CD14-positive monocyte (primary cell): ENCODE measurements around the gene CMTM4. TPM values are rescaled to one million over a fixed set of nuclear protein-coding genes. Genes with fewer than 3 reads are reported as not detected.

Source experiments
- DNase-seq, 3 donors: peaks; one replicate each; pipeline ENCODE4 v3.0.0-alpha.2; 2011 to 2022
- H2AFZ ChIP-seq: 2 replicates; pipeline ENCODE4 v1.6.0; 2012; ENCODE audit warnings: mild to moderate bottlenecking, low read depth, low read length, inconsistent platforms; ENCODE audit not compliant: insufficient read depth, poor library complexity, severe bottlenecking
- H3K27ac ChIP-seq, 2 donors: 1 replicate in 1 of 2; 2 replicates in 1 of 2; pipeline ENCODE4 v1.5.1; 2012 to 2013; ENCODE audit warnings: low read length in 2 of 2, control low read depth in 1 of 2, inconsistent platforms in 1 of 2, low read depth in 1 of 2, mild to moderate bottlenecking in 1 of 2
- H3K27me3 ChIP-seq, 2 donors: one replicate each; pipeline versions ENCODE4 v1.6.0 to v1.6.1; 2011 to 2013; ENCODE audit warnings: low read length in 2 of 2; ENCODE audit not compliant: control insufficient read depth in 2 of 2, insufficient read depth in 2 of 2
- H3K36me3 ChIP-seq, 2 donors: replicated peaks in 1 of 2; 1 replicate in 1 of 2; 2 replicates in 1 of 2; pipeline versions ENCODE4 v1.5.1 to v1.6.1; 2012 to 2013; ENCODE audit warnings: low read length in 2 of 2, control low read depth in 1 of 2, inconsistent platforms in 1 of 2, mild to moderate bottlenecking in 1 of 2; ENCODE audit not compliant: insufficient read depth in 2 of 2, control insufficient read depth in 1 of 2
- H3K4me1 ChIP-seq, 2 donors: 1 replicate in 1 of 2; 2 replicates in 1 of 2; pipeline versions ENCODE4 v1.5.1 to v1.6.1; 2012 to 2013; ENCODE audit warnings: low read length in 2 of 2, control low read depth in 1 of 2, inconsistent platforms in 1 of 2, mild to moderate bottlenecking in 1 of 2, moderate library complexity in 1 of 2; ENCODE audit not compliant: insufficient read depth in 2 of 2, control insufficient read depth in 1 of 2
- H3K4me2 ChIP-seq: replicated peaks from 2 replicates; pipeline ENCODE3; 2012; ENCODE audit warnings: low read length, moderate library complexity, mild to moderate bottlenecking; ENCODE audit not compliant: poor library complexity, severe bottlenecking; ENCODE audit errors: extremely low read depth
- H3K4me3 ChIP-seq, 3 experiments: fragments of 200-600 bp in 1 of 3; sonication (generic) in 1 of 3; replicated peaks in 1 of 3; 1 replicate in 2 of 3; 2 replicates in 1 of 3; pipeline ENCODE4 v1.5.1; 2011 to 2013; ENCODE audit warnings: low read length in 3 of 3, mild to moderate bottlenecking in 3 of 3, control low read depth in 2 of 3, low read depth in 2 of 3, inconsistent platforms in 1 of 3, moderate library complexity in 1 of 3
- H3K79me2 ChIP-seq: 2 replicates; pipeline ENCODE4 v1.6.0; 2012; ENCODE audit warnings: mild to moderate bottlenecking, control low read depth, inconsistent platforms, low read length, moderate library complexity; ENCODE audit not compliant: insufficient read depth
- H3K9ac ChIP-seq: 2 replicates; pipeline ENCODE4 v1.6.0; 2017; ENCODE audit warnings: low read length, mild to moderate bottlenecking; ENCODE audit not compliant: insufficient read depth, poor library complexity, severe bottlenecking
- H3K9me3 ChIP-seq, 2 donors: replicated peaks in 1 of 2; 1 replicate in 1 of 2; 2 replicates in 1 of 2; pipeline versions ENCODE4 v1.5.1 to v1.6.1; 2012 to 2013; ENCODE audit warnings: low read length in 2 of 2, control low read depth in 1 of 2; ENCODE audit not compliant: control insufficient read depth in 1 of 2, insufficient read depth in 1 of 2
- H4K20me1 ChIP-seq: 2 replicates; pipeline ENCODE4 v1.6.0; 2012; ENCODE audit warnings: mild to moderate bottlenecking, low read length, control low read depth, moderate library complexity; ENCODE audit not compliant: insufficient read depth
- H3K27ac Mint-ChIP-seq, 7 donors: one replicate each; pipeline ENCODE4 v1.8.0; 2020; ENCODE audit warnings: mild to moderate bottlenecking in 7 of 7, mixed read lengths in 7 of 7, moderate library complexity in 6 of 7, inconsistent platforms in 2 of 7
- H3K27me3 Mint-ChIP-seq, 3 donors: one replicate each; pipeline ENCODE4 v1.8.0; 2021 to 2022; ENCODE audit warnings: low read depth in 3 of 3, mild to moderate bottlenecking in 3 of 3, mixed read lengths in 3 of 3, moderate library complexity in 3 of 3, inconsistent platforms in 1 of 3
- H3K36me3 Mint-ChIP-seq, 2 donors: one replicate each; pipeline ENCODE4 v1.8.0; 2020; ENCODE audit warnings: mixed read lengths in 2 of 2, inconsistent platforms in 1 of 2, mild to moderate bottlenecking in 1 of 2
- H3K4me1 Mint-ChIP-seq: one replicate; pipeline ENCODE4 v1.8.0; 2020; ENCODE audit warnings: mild to moderate bottlenecking, mixed read lengths
- H3K4me3 Mint-ChIP-seq, 2 donors: one replicate each; pipeline ENCODE4 v1.8.0; 2020; ENCODE audit warnings: mild to moderate bottlenecking in 2 of 2, mixed read lengths in 2 of 2, moderate library complexity in 1 of 2
- H3K9me3 Mint-ChIP-seq, 7 donors: one replicate each; pipeline ENCODE4 v1.8.0; 2020 to 2022; ENCODE audit warnings: mixed read lengths in 7 of 7, mild to moderate bottlenecking in 6 of 7, moderate library complexity in 6 of 7, inconsistent platforms in 2 of 7
- WGBS: methylation state at CpG from one replicate; pipeline ENCODE4 v1.1.5; 2013; ENCODE audit warnings: missing lambda C conversion rate; ENCODE audit not compliant: insufficient coverage; 5-methylcytosine and 5-hydroxymethylcytosine counted together
- intact Hi-C, 2 donors: fragments of 100-400 bp; cut with micrococcal nuclease; formaldehyde crosslinking; loops; one replicate each; pipeline versions ENCODE4 v1.15.0 to v1.15.1; 2023
- polyA plus RNA-seq, 3 donors: library from polyadenylated mRNA; depleted of rRNA in 1 of 3; unstranded in 2 of 3; stranded (reverse) in 1 of 3; fragments of 300-500 nt in 2 of 3; fragments of >200 nt in 1 of 3; fragmentation: Illumina TruSeq in 2 of 3; gene quantifications; 1 replicate in 2 of 3; 2 replicates in 1 of 3; pipeline ENCODE4 v1.2.3, GENCODE V29; 2012 to 2021
- TF ChIP-seq, protein P1 (sequence below): fragments of 200-600 bp; IDR thresholded peaks from one replicate; pipeline ENCODE4 v1.8.0; 2022; ENCODE audit warnings: antibody characterized with exemption, mild to moderate bottlenecking

The CMTM4 gene
- polyA plus RNA-seq, 3 donors = 0.41 to 21.2 (median 0.45) TPM

DNA sequence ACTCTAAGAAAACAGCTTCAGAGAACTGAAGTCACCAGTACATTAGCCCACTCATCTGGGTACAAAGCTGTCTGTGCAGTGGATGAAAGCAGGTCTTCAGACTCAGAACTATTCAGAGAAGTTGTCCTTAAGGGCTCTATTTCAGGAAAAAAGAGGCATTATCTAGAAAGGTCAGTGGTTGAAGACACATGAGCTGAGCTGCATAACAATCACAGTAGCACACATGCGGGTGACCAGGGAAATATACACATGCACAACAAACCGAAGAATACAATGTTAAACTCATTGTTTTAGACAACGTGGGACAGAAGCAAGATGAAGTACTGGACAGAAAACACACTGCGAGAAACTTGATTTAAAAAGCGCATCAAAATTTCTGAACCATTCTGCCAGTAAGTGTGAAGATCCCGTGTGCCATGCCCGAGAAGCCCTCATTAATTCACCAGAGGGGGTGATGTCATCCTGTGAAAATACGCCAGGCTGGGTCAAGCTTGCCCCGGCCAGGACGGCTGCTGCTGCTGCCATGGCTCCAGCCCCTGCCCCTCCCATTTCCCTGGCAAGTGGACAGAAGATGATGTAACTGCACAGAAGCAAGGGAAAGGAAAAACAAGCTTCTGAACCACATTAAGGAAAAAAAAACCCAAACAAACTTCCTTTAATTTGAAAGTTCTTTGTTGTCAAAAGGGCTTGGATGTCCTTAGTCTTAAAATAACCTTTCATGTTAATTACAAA lies 44.8 kb upstream of the CMTM4 start:
- H3K27ac Mint-ChIP-seq = peak overlapping the region; percentile 3 to 91 (median 76)
- peak; percentile 21 to 63 (median 38) for DNase-seq
- H3K4me2 ChIP-seq = peak overlapping the region; percentile 58
- peaks cover 42% of the 10 kb centered on the region for H4K20me1 ChIP-seq
- no peaks in the 10 kb centered on the region for H3K9me3 ChIP-seq
- H2AFZ ChIP-seq = peak overlapping the region; percentile 6
- peak overlapping the region; percentile 29 for H3K9ac ChIP-seq
- peaks cover 60% of the 10 kb centered on the region for H3K79me2 ChIP-seq
- peaks cover 45% of the 10 kb centered on the region for H3K4me1 Mint-ChIP-seq
- H3K4me3 ChIP-seq = peak overlapping the region in 1 of 3 experiments; percentile 35
- TF ChIP-seq, protein P1, sequence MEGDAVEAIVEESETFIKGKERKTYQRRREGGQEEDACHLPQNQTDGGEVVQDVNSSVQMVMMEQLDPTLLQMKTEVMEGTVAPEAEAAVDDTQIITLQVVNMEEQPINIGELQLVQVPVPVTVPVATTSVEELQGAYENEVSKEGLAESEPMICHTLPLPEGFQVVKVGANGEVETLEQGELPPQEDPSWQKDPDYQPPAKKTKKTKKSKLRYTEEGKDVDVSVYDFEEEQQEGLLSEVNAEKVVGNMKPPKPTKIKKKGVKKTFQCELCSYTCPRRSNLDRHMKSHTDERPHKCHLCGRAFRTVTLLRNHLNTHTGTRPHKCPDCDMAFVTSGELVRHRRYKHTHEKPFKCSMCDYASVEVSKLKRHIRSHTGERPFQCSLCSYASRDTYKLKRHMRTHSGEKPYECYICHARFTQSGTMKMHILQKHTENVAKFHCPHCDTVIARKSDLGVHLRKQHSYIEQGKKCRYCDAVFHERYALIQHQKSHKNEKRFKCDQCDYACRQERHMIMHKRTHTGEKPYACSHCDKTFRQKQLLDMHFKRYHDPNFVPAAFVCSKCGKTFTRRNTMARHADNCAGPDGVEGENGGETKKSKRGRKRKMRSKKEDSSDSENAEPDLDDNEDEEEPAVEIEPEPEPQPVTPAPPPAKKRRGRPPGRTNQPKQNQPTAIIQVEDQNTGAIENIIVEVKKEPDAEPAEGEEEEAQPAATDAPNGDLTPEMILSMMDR = no peak
- H3K4me1 ChIP-seq = peaks cover 56 to 58% of the 10 kb centered on the region in 2 donors
- H3K9me3 Mint-ChIP-seq = no peaks in the 10 kb centered on the region
- WGBS = 81% methylated on average over 7 of the region's 10 CpGs
- no peaks in the 10 kb centered on the region for H3K27me3 ChIP-seq
- H3K36me3 Mint-ChIP-seq = peaks cover 30 to 80% of the 10 kb centered on the region in 2 donors
- H3K27me3 Mint-ChIP-seq = no peaks in the 10 kb centered on the region
- intact Hi-C loops = loop anchor here in 1 of 2 donors (10.0 kb wide), 1 partner anchor 337 kb away; no protein-coding TSS in a partner anchor
- H3K27ac ChIP-seq = peak overlapping the region; percentile 47 to 70
- peak overlapping the region in 1 of 2 donors; percentile 37 for H3K4me3 Mint-ChIP-seq
- H3K36me3 ChIP-seq = peaks cover 40 to 65% of the 10 kb centered on the region in 2 donors

DNA sequence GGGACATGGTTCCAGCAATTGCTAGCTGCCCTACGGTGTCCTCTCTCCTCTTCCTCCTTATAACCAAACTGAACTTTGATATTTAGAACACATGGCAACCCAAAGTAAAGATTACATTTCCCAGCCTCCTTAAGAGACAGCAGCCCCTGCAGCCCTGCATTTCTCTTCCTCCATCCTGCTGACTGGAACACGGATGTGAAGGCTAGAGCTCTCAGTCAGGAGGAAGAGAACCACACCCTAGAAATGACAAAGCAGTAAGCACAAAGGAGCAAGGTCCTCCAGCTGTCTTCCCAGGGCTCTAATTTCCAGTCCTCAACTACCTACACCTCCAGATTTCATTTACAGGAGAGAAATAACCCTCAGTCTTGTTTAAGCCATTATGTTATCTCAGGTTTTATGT lies 44.0 kb upstream of the CMTM4 start:
- Histone ChIP-seq H3K9ac (no peak overlapping the region), H4K20me1 (peaks cover 37% of the 10 kb centered on the region), H3K4me2 (peak overlapping the region; percentile 58), H3K27ac (peak overlapping the region; percentile 38 to 70), H3K79me2 (peaks cover 57% of the 10 kb centered on the region), H3K9me3 (no peaks in the 10 kb centered on the region), H2AFZ (no peak overlapping the region), H3K4me1 (peaks cover 48 to 50% of the 10 kb centered on the region in 2 donors), H3K27me3 (no peaks in the 10 kb centered on the region), H3K4me3 (peak overlapping the region in 1 of 3 experiments; percentile 35), H3K36me3 (peaks cover 48 to 72% of the 10 kb centered on the region in 2 donors)
- 25% methylated on average over 2 of the region's 2 CpGs for WGBS
- intact Hi-C loops = loop anchor here in 1 of 2 donors (10.0 kb wide), 1 partner anchor 336 kb away; no protein-coding TSS in a partner anchor
- peak in 2 of 3 donors; percentile 36 to 39 for DNase-seq
- Mint-ChIP-seq H3K36me3 (peaks cover 34 to 80% of the 10 kb centered on the region in 2 donors), H3K27me3 (no peaks in the 10 kb centered on the region), H3K4me3 (peak overlapping the region; percentile 49 to 83), H3K4me1 (peaks cover 40% of the 10 kb centered on the region), H3K9me3 (no peaks in the 10 kb centered on the region), H3K27ac (peak overlapping the region; percentile 70 to 91 (median 84))
- TF ChIP-seq, protein P1 = no peak
